DND-41 (cell line): ENCODE results near the gene TP53AIP1.

Source experiments
- ATAC-seq: fragments of 200-7000 bp; cut with Tn5 transposase; 3 replicates; pipeline ENCODE4 v1.9.1; 2021; ENCODE audit warnings: low read depth; ENCODE audit not compliant: insufficient read depth
- DNase-seq: peaks from one replicate; pipeline ENCODE4 v3.0.0-alpha.2; 2020
- H2AFZ ChIP-seq: 2 replicates; pipeline ENCODE4 v1.6.0; 2012; ENCODE audit warnings: low read depth, low read length
- H3K27ac ChIP-seq: 2 replicates; pipeline ENCODE4 v1.5.1; 2012; ENCODE audit warnings: low read length, inconsistent platforms
- H3K27me3 ChIP-seq: fragments of 200-600 bp; sonication (generic); 2 replicates; pipeline ENCODE4 v1.6.0; 2012; ENCODE audit warnings: low read length, mild to moderate bottlenecking, inconsistent platforms; ENCODE audit not compliant: insufficient read depth, poor library complexity
- H3K36me3 ChIP-seq: 2 replicates; pipeline ENCODE4 v1.5.1; 2012; ENCODE audit warnings: low read length, inconsistent platforms; ENCODE audit not compliant: insufficient read depth
- H3K4me1 ChIP-seq: 2 replicates; pipeline ENCODE4 v1.5.1; 2012; ENCODE audit warnings: mild to moderate bottlenecking, low read length; ENCODE audit not compliant: insufficient read depth
- H3K4me2 ChIP-seq: 2 replicates; pipeline ENCODE4 v1.6.0; 2012; ENCODE audit warnings: mild to moderate bottlenecking, moderate library complexity, low read length, inconsistent platforms; ENCODE audit not compliant: insufficient read depth
- H3K4me3 ChIP-seq, 2 experiments: fragments of 200-600 bp in 1 of 2; shearing (Covaris generic) in 1 of 2; 2 replicates each; pipeline ENCODE4 v1.5.1; 2012 to 2016; ENCODE audit warnings: inconsistent platforms in 2 of 2, low read length in 2 of 2, mild to moderate bottlenecking in 2 of 2, low read depth in 1 of 2, moderate library complexity in 1 of 2
- H3K79me2 ChIP-seq: 2 replicates; pipeline ENCODE4 v1.6.0; 2012; ENCODE audit warnings: low read length, inconsistent platforms; ENCODE audit not compliant: insufficient read depth
- H3K9ac ChIP-seq: 2 replicates; pipeline ENCODE4 v1.6.0; 2012; ENCODE audit warnings: low read depth, mild to moderate bottlenecking, inconsistent platforms, low read length, moderate library complexity
- H3K9me3 ChIP-seq: 2 replicates; pipeline ENCODE4 v1.5.1; 2012; ENCODE audit warnings: low read length, moderate library complexity, mild to moderate bottlenecking, inconsistent platforms; ENCODE audit not compliant: insufficient read depth, severe bottlenecking
- H4K20me1 ChIP-seq: 2 replicates; pipeline ENCODE4 v1.6.0; 2012; ENCODE audit warnings: low read length; ENCODE audit not compliant: insufficient read depth
- EZH2 ChIP-seq: IDR thresholded peaks from 3 replicates; pipeline ENCODE4 v1.6.1; 2012; ENCODE audit warnings: borderline replicate concordance, low read depth, mild to moderate bottlenecking, moderate library complexity, low read length, inconsistent platforms; ENCODE audit not compliant: severe bottlenecking
- TF ChIP-seq, protein P1 (sequence below): IDR thresholded peaks from 2 replicates; pipeline ENCODE4 v1.5.1; 2012; ENCODE audit warnings: borderline replicate concordance, low read length, moderate library complexity, mild to moderate bottlenecking; ENCODE audit not compliant: poor library complexity, severe bottlenecking; ENCODE audit errors: extremely low read depth

The TP53AIP1 gene

DNA sequence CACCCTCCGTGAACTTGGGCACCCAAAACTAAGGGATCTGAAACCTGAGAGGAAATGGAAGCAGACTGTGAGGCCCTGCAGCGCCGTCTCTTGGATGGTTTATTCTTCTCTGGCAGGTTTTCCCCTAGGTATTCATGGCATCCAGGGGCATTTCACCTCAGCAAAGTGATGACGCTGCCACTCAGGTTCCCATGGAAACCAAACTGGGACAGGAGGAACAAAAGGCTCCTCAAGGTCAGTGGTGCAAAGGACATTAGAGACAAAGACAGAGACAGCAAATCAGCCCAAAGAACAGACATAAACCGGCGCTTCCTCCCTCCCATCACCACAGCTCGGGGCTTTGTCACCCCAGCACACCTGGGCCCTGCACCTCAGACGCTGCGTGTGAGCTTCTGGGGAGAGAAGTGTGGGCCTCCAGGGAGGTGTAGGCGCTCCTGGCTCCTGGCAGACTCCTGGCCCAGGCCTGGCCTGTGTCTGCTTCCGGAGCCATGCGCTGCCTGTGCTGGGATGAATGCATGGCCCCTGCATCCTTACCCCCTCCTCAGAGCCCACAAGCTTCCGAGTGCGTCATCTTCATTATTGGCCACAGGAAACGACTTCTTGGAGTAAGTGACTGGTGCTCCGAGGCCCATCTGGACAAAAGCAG is 5.9 kb downstream of the TP53AIP1 start:
- Histone ChIP-seq H3K4me3 (no peak overlapping the region), H3K4me1 (no peaks in the 10 kb centered on the region), H3K4me2 (no peak overlapping the region), H3K9ac (no peak overlapping the region), H3K9me3 (no peaks in the 10 kb centered on the region), H3K36me3 (no peaks in the 10 kb centered on the region), H3K27me3 (no peaks in the 10 kb centered on the region), H3K79me2 (no peaks in the 10 kb centered on the region), H3K27ac (no peak overlapping the region), H4K20me1 (no peaks in the 10 kb centered on the region), H2AFZ (no peak overlapping the region)
- DNase-seq (no peak), ATAC-seq (no peak)
- TF ChIP-seq, protein P1, sequence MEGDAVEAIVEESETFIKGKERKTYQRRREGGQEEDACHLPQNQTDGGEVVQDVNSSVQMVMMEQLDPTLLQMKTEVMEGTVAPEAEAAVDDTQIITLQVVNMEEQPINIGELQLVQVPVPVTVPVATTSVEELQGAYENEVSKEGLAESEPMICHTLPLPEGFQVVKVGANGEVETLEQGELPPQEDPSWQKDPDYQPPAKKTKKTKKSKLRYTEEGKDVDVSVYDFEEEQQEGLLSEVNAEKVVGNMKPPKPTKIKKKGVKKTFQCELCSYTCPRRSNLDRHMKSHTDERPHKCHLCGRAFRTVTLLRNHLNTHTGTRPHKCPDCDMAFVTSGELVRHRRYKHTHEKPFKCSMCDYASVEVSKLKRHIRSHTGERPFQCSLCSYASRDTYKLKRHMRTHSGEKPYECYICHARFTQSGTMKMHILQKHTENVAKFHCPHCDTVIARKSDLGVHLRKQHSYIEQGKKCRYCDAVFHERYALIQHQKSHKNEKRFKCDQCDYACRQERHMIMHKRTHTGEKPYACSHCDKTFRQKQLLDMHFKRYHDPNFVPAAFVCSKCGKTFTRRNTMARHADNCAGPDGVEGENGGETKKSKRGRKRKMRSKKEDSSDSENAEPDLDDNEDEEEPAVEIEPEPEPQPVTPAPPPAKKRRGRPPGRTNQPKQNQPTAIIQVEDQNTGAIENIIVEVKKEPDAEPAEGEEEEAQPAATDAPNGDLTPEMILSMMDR, result no peak
- TF ChIP-seq EZH2, result no peak

DNA sequence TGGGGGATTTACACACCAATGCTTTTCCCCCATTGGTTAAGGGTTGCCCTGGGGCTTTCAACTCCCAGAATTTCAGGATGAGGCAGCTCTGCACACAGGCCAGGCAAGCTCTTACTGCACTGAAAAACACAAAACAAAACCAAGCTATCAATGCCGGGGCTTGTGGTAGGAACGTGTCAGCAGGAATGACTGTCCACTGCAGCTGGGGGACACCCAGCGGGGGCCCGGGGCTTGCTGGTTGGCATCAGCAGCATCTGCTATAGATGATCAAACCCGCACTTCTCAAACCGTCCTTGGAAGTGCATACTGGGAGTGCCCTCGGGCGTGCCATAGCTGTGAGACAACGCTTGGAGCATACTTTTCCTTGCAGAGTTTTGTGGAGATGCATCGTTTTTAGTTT is 7.7 kb downstream of the TP53AIP1 start:
- Histone ChIP-seq H2AFZ (no peak overlapping the region), H3K27me3 (no peaks in the 10 kb centered on the region), H3K4me2 (no peak overlapping the region), H3K9me3 (no peaks in the 10 kb centered on the region), H3K4me1 (no peaks in the 10 kb centered on the region), H3K79me2 (no peaks in the 10 kb centered on the region), H4K20me1 (no peaks in the 10 kb centered on the region), H3K4me3 (no peak overlapping the region), H3K9ac (no peak overlapping the region), H3K27ac (no peak overlapping the region), H3K36me3 (no peaks in the 10 kb centered on the region)
- ATAC-seq (no peak), DNase-seq (no peak)
- no peak for TF ChIP-seq EZH2
- TF ChIP-seq, protein P1, result no peak

DNA sequence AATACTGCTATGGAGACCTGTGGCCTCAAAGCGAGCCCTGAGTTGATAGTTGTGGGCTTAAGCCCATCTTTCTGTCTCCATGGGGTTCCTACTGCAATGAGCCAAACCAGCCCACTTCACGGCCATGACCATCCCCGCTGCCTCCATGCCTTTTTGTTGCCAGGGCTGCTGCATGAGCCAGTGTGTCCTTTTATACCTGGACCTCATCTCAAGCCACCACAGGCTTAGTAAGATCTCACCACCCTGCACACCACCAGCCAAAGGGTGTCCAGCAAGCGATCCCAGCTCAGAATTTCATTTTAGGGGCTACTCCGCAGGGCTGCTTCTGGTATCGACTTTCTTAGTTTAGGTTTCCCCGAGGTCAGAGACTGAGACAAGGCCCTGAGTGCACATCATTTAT is 8.3 kb downstream of the TP53AIP1 start:
- Histone ChIP-seq H3K36me3 (no peaks in the 10 kb centered on the region), H3K27ac (no peak overlapping the region), H4K20me1 (no peaks in the 10 kb centered on the region), H3K9ac (no peak overlapping the region), H3K79me2 (no peaks in the 10 kb centered on the region), H2AFZ (no peak overlapping the region), H3K4me1 (no peaks in the 10 kb centered on the region), H3K4me3 (no peak overlapping the region), H3K27me3 (no peaks in the 10 kb centered on the region), H3K4me2 (no peak overlapping the region), H3K9me3 (no peaks in the 10 kb centered on the region)
- TF ChIP-seq, protein P1, result no peak
- TF ChIP-seq EZH2, result no peak
- no peak for DNase-seq
- no peak for ATAC-seq
